DMS114 treated with DMSO at 0.1 percent for 48 hours (cell line): ENCODE data around the gene TBC1D20.

Experiments
- DNase-seq: peaks from one replicate; lab custom pipeline; 2025; ENCODE audit not compliant: unreplicated experiment; lab: John Stamatoyannopoulos, UW

TBC1D20 gene

GRCh38 chr20:438571-439469 lies 23.5 kb downstream of the TBC1D20 start:
- DNase-seq: no peak

- DNase-seq: no peak
Measured at GRCh38 chr20:437787-438486, 24.4 kb downstream of the TBC1D20 start.

GRCh38 chr20:436476-436875 lies 25.9 kb downstream of the TBC1D20 start:
- DNase-seq: no peak

- no peak for DNase-seq
Measured at GRCh38 chr20:435558-435957, 26.8 kb downstream of the TBC1D20 start.

GRCh38 chr20:434661-435419 lies 27.5 kb downstream of the TBC1D20 start:
- no peak for DNase-seq

GRCh38 chr20:434221-434620 lies 28.1 kb downstream of the TBC1D20 start:
- DNase-seq: no peak

GRCh38 chr20:433300-433975 lies 28.9 kb downstream of the TBC1D20 start:
- no peak for DNase-seq

GRCh38 chr20:432677-433299 lies 29.5 kb downstream of the TBC1D20 start:
- no peak for DNase-seq

GRCh38 chr20:432208-432607 lies 30.1 kb downstream of the TBC1D20 start:
- no peak for DNase-seq

GRCh38 chr20:431012-431904 lies 31.1 kb downstream of the TBC1D20 start:
- peak; percentile 83 for DNase-seq

GRCh38 chr20:430091-430999 lies 32.0 kb downstream of the TBC1D20 start:
- no peak for DNase-seq

- no peak for DNase-seq
Measured at GRCh38 chr20:428658-429200, 33.6 kb downstream of the TBC1D20 start.

GRCh38 chr20:427849-428657 lies 34.3 kb downstream of the TBC1D20 start:
- DNase-seq: no peak

GRCh38 chr20:427401-427800 lies 34.9 kb downstream of the TBC1D20 start:
- no peak for DNase-seq

GRCh38 chr20:426566-426965 lies 35.8 kb downstream of the TBC1D20 start:
- DNase-seq: no peak

- no peak for DNase-seq
Measured at GRCh38 chr20:421685-422250, 40.6 kb downstream of the TBC1D20 start.
